Suprapubic skin (tissue), 4 donors: ENCODE measurements around the gene CABLES1.

Source experiments
- CTCF ChIP-seq, 2 donors: fragments of 200-600 bp in 1 of 2; fragments of 450-650 bp in 1 of 2; sonication (generic) in 1 of 2; IDR thresholded peaks; one replicate each; pipeline ENCODE4 v1.5.1; 2016 to 2019; ENCODE audit warnings: antibody characterized with exemption in 2 of 2, mild to moderate bottlenecking in 1 of 2, moderate library complexity in 1 of 2
- POLR2A ChIP-seq, 2 donors: fragments of 450-650 bp; IDR thresholded peaks; one replicate each; pipeline ENCODE4 v1.6.1; 2017; ENCODE audit warnings: antibody characterized with exemption in 2 of 2, mild to moderate bottlenecking in 2 of 2, moderate library complexity in 2 of 2
- POLR2AphosphoS5 ChIP-seq, 3 donors: sonication (generic); formaldehyde crosslinking; IDR thresholded peaks; one replicate each; pipeline ENCODE4 v1.6.1; 2017; ENCODE audit warnings: antibody characterized with exemption in 3 of 3

GRCh38 chr18:23122334-23123229, 12.7 kb upstream of the CABLES1 start:
- no peak for TF ChIP-seq CTCF (IDR thresholded peaks at IDR 0.05)
- TF ChIP-seq POLR2A (IDR thresholded peaks at IDR 0.05) = no peak
- no peak for TF ChIP-seq POLR2AphosphoS5 (IDR thresholded peaks at IDR 0.05)
